UCSD-AML1 (cell line): Measurements from ENCODE around the gene WNT6.
"Not testable (repeated sequence)": the region's sequence is repeated elsewhere in the genome, so short reads cannot be mapped to it uniquely, and the experiment has no call there.

Experiments used
- DNase-seq: peaks from one replicate; lab custom pipeline; 2025; ENCODE audit not compliant: unreplicated experiment; lab: John Stamatoyannopoulos, UW

The WNT6 gene

GRCh38 chr2:218829868-218830451 is 29.6 kb upstream of the WNT6 start:
- DNase-seq = no peak

- DNase-seq = no peak
Observed at GRCh38 chr2:218830526-218831306, 28.9 kb upstream of the WNT6 start.

- no peak for DNase-seq
Observed at GRCh38 chr2:218831378-218831990, 28.1 kb upstream of the WNT6 start, which contains the start of gene PRKAG3. Gene PRKAG3, minus strand, starts transcription at chr2:218831803.

GRCh38 chr2:218832081-218832480 is 27.5 kb upstream of the WNT6 start:
- DNase-seq = no peak

GRCh38 chr2:218832520-218832919 is 27.1 kb upstream of the WNT6 start:
- no peak for DNase-seq

GRCh38 chr2:218833023-218833609 is 26.5 kb upstream of the WNT6 start:
- DNase-seq = no peak

- no peak for DNase-seq
Observed at GRCh38 chr2:218834685-218835084, 24.9 kb upstream of the WNT6 start.

- DNase-seq = no peak
Observed at GRCh38 chr2:218837495-218837894, 22.1 kb upstream of the WNT6 start.

GRCh38 chr2:218839430-218839829 is 20.2 kb upstream of the WNT6 start:
- DNase-seq = no peak

GRCh38 chr2:218839888-218840287 is 19.7 kb upstream of the WNT6 start:
- no peak for DNase-seq

GRCh38 chr2:218844334-218844733 is 15.3 kb upstream of the WNT6 start:
- not testable (repeated sequence) for DNase-seq

- not testable (repeated sequence) for DNase-seq
Observed at GRCh38 chr2:218846963-218847362, 12.6 kb upstream of the WNT6 start.

- no peak for DNase-seq
Observed at GRCh38 chr2:218849721-218850120, 9.9 kb upstream of the WNT6 start.

GRCh38 chr2:218850796-218851195 is 8.8 kb upstream of the WNT6 start:
- no peak for DNase-seq

GRCh38 chr2:218851286-218851685 is 8.3 kb upstream of the WNT6 start:
- no peak for DNase-seq

GRCh38 chr2:218852911-218853667 is 6.5 kb upstream of the WNT6 start:
- peak; percentile 61 for DNase-seq

- DNase-seq = no peak
Observed at GRCh38 chr2:218853766-218854165, 5.8 kb upstream of the WNT6 start.

GRCh38 chr2:218854860-218855259 is 4.7 kb upstream of the WNT6 start:
- no peak for DNase-seq

GRCh38 chr2:218855305-218856166 is 4.1 kb upstream of the WNT6 start:
- no peak for DNase-seq
